Breast epithelium (tissue), 3 donors: ENCODE measurements around the gene PLA2G4A.

Experiments used
- CTCF ChIP-seq, 3 donors: fragments of 450-650 bp; IDR thresholded peaks; one replicate each; pipeline ENCODE4 v1.5.1; 2016 to 2017; ENCODE audit warnings: antibody characterized with exemption in 3 of 3, mild to moderate bottlenecking in 3 of 3, moderate library complexity in 3 of 3
- POLR2A ChIP-seq: fragments of 450-650 bp; IDR thresholded peaks from one replicate; pipeline ENCODE4 v1.6.1; 2016; ENCODE audit warnings: antibody characterized with exemption, mild to moderate bottlenecking, moderate library complexity
- POLR2AphosphoS5 ChIP-seq, 3 donors: sonication (generic); formaldehyde crosslinking; IDR thresholded peaks; one replicate each; pipeline ENCODE4 v1.6.1; 2017; ENCODE audit warnings: antibody characterized with exemption in 3 of 3

- TF ChIP-seq CTCF (IDR thresholded peaks at IDR 0.05) (no peak), POLR2A (no peak), POLR2AphosphoS5 (IDR thresholded peaks at IDR 0.05) (no peak)
Observed at GRCh38 chr1:186930238-186930637, 101.5 kb downstream of the PLA2G4A start.
